ENCODE measurements around the gene TMEM94.

DNA sequence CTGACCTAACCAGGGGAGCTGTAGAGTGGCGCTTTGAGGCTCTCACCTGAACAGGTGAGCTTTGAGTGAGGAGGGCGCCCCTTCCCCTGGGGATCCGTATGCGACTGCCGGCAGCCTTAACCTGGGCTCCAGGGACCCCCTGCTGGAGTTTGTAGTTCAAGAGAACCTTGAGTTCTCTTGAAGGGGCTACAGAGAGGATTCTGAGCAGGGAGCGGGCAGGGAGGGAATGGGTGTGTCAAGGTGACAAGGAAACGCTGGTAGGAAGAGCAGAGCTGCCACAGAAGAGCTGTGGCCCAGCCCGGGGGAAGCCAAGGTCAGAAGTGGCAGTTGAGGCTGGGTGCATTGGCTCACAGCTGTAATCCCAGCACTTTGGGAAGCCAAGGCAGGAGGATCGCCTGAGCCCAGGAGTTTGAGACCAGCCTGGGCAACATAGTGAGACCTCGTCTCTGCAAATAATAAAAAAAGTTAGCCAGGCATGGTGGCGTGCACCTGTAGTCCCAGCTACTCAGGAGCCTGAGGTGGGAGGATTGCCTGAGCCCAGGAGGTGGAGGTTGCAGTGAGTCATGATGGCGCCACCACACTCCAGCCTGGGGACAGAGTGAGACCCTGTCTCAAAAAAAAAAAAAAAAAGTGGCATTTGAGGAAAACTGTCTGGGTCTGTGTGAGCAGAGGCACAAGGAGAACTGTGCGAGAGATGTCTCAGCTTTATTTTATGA is 70.3 kb downstream of the TMEM94 start:
- TF ChIP-seq, protein P1, sequence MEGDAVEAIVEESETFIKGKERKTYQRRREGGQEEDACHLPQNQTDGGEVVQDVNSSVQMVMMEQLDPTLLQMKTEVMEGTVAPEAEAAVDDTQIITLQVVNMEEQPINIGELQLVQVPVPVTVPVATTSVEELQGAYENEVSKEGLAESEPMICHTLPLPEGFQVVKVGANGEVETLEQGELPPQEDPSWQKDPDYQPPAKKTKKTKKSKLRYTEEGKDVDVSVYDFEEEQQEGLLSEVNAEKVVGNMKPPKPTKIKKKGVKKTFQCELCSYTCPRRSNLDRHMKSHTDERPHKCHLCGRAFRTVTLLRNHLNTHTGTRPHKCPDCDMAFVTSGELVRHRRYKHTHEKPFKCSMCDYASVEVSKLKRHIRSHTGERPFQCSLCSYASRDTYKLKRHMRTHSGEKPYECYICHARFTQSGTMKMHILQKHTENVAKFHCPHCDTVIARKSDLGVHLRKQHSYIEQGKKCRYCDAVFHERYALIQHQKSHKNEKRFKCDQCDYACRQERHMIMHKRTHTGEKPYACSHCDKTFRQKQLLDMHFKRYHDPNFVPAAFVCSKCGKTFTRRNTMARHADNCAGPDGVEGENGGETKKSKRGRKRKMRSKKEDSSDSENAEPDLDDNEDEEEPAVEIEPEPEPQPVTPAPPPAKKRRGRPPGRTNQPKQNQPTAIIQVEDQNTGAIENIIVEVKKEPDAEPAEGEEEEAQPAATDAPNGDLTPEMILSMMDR (IDR thresholded peaks at IDR 0.05 in 2 of 3, conservative IDR thresholded peaks at IDR 0.05 in 1 of 3; ENCODE audit: insufficient read depth in 2 of 3, low read depth in 1 of 3, low read length in 3 of 3), result no peak
- TF ChIP-seq MEIS2 (IDR thresholded peaks at IDR 0.05; ENCODE audit: partially characterized antibody) (no peak), SIRT6 (IDR thresholded peaks at IDR 0.05; ENCODE audit: low read depth, low read length) (no peak), ZNF184 (CRISPR knock-in tag; IDR thresholded peaks at IDR 0.05) (no peak)
- TF ChIP-seq, protein P2, sequence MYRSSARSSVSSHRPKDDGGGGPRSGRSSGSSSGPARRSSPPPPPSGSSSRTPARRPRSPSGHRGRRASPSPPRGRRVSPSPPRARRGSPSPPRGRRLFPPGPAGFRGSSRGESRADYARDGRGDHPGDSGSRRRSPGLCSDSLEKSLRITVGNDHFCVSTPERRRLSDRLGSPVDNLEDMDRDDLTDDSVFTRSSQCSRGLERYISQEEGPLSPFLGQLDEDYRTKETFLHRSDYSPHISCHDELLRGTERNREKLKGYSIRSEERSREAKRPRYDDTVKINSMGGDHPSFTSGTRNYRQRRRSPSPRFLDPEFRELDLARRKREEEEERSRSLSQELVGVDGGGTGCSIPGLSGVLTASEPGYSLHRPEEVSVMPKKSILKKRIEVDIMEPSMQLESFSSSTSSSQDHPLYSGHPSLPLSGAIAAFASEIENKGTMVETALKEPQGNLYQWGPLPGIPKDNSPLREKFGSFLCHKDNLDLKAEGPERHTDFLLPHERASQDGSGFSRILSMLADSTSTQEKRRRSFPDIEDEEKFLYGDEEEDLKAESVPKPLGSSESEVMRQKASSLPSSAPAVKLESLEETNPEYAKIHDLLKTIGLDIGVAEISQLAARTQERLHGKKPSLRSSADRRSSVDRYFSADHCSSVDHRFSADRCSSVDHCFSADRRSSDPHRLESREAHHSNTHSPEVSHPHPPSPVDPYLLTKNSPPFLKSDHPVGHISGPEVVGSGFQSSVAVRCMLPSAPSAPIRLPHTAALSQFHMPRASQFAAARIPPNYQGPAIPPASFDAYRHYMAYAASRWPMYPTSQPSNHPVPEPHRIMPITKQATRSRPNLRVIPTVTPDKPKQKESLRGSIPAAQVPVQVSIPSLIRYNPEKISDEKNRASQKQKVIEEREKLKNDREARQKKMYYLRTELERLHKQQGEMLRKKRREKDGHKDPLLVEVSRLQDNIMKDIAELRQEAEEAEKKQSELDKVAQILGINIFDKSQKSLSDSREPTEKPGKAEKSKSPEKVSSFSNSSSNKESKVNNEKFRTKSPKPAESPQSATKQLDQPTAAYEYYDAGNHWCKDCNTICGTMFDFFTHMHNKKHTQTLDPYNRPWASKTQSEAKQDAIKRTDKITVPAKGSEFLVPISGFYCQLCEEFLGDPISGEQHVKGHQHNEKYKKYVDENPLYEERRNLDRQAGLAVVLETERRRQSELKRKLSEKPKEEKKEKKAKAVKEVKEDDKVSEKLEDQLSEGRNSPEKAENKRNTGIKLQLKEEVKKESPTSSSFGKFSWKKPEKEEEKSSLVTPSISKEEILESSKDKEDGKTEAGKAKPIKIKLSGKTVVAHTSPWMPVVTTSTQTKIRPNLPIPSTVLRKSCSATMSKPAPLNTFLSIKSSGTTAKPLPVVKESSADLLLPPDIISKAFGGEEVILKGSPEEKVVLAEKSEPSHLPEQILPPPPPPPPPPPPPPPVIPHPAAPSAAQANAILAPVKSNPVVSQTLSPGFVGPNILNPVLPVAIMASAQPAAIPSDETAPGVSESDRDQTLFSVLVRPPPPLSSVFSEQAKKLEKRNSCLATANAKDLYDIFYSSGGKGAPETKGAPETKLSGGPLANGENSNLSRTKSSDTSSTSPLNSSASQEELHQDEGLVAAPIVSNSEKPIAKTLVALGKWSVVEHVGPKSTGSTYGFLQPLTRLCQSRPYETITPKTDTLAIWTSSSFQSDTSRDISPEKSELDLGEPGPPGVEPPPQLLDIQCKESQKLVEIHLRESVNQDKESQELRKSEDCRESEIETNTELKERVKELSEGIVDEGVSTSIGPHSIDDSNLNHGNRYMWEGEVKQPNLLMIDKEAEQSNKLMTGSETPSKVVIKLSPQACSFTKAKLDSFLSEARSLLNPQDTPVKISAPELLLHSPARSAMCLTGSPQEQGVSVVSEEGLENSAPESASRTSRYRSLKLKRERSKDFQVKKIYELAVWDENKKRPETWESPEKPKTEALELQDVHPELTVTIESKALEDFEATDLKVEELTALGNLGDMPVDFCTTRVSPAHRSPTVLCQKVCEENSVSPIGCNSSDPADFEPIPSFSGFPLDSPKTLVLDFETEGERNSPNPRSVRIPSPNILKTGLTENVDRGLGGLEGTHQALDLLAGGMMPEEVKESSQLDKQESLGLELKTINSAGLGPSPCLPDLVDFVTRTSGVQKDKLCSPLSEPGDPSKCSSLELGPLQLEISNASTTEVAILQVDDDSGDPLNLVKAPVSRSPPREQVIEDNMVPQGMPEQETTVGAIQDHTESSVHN (IDR thresholded peaks at IDR 0.05; ENCODE audit: borderline replicate concordance in 1 of 2, low read depth in 1 of 2), result no peak
